ENCODE measurements around the gene INPPL1. TPM values are rescaled to one million over a fixed set of nuclear protein-coding genes. Genes with fewer than 3 reads are reported as not detected.
"Not testable (repeated sequence)": the region's sequence is repeated elsewhere in the genome, so short reads cannot be mapped to it uniquely, and the experiment has no call there.

INPPL1 gene
- total and polyA plus RNA-seq, 10 of the 15 experiments (the other 5 are each of a cell fraction or from before 2014, with no cell fraction given): 0.47 to 116 (median 43.4) TPM

DNA sequence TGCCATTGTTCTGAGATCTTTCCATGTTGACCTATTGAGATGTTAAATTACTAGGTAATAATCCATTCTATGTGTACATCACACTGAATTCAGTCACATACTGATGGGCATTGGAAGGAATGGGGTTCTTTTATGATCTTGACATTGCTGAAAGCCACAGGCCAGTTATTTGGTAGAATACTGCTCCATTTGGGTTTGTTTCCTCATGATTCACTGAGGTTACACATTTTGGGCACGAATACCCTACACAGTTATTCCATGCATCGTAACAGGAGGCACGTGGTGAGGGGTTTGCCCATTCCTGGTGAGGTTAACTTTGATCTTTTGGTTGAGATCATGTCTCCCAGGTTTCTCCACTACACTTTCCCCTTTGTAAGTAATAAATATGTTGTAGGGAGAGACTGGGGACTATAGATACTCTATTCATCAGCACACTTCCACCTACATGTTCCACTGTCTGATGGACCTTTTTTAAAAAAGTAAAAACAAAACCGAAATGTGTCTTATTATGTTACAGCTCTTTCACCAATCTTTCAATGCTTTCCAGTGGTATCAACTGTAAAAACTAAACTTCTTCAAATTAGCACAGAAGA, 44.7 kb upstream of the INPPL1 start:
- ChIA-PET CTCF (interaction anchor here (0.7 to 1.8 kb wide), 4 partner anchors 12 to 235 kb away, joined by 3 to 7 read pairs (median 4); no protein-coding TSS in a partner anchor), POLR2A (no interaction called here), SMC1A (ENCODE audit: uncharacterized antibody, unreplicated experiment) (interaction anchor here (1.7 kb wide), 1 partner anchor 13 kb away, joined by 5 read pairs; no protein-coding TSS in a partner anchor), RAD21 (ENCODE audit: unreplicated experiment) (interaction anchor here (0.9 to 1.1 kb wide), 2 partner anchors 235 to 275 kb away, joined by 3 read pairs; no protein-coding TSS in a partner anchor)
- no peak for ATAC-seq
- H3K36me3 ChIP-seq (ENCODE audit: control insufficient read depth in 2 of 2, insufficient read depth in 2 of 2, low read length in 1 of 2): no peaks in the 10 kb centered on the region
- no peaks in the 10 kb centered on the region for H3K9me3 ChIP-seq (replicated peaks; ENCODE audit: control insufficient read depth, insufficient read depth, low read length)
- 0% methylated on average over 4 of the region's 4 CpGs for WGBS (ENCODE audit: insufficient coverage, insufficient replicate concordance, low lambda C conversion rate, missing lambda C conversion rate)
- peaks cover 5% of the 10 kb centered on the region; the same call in 1 of the 2 replicates for H3K4me1 ChIP-seq (ENCODE audit: control insufficient read depth, insufficient read depth, low read length)
- no peak overlapping the region for H2AFZ ChIP-seq (ENCODE audit: control insufficient read depth, low read depth, low read length)
- no TSS peak for BruUV-seq (replicated peaks)
- no peak overlapping the region for H3K4me2 ChIP-seq (ENCODE audit: control insufficient read depth, insufficient read depth)
- intact Hi-C loops (cut with micrococcal nuclease; ENCODE audit: unreplicated experiment) (no loop called here), in situ Hi-C loops (cut with MboI) (no loop called here)
- no peak overlapping the region for H3K27ac ChIP-seq (ENCODE audit: control insufficient read depth, insufficient read depth)
- H3K27me3 ChIP-seq (replicated peaks in 1 of 2; ENCODE audit: control insufficient read depth in 2 of 2, insufficient read depth in 2 of 2, low read length in 1 of 2): no peaks in the 10 kb centered on the region; a peak in 1 of 4 replicates
- no peak for DNase-seq (ENCODE audit: low read depth, low spot score)
- no peak overlapping the region for H3K9ac ChIP-seq (ENCODE audit: control insufficient read depth, insufficient read depth, low read length)
- no peaks in the 10 kb centered on the region for H4K20me1 ChIP-seq (ENCODE audit: control insufficient read depth, insufficient read depth)
- no peaks in the 10 kb centered on the region for H3K79me2 ChIP-seq (ENCODE audit: control insufficient read depth, insufficient read depth, low read length)
- FAIRE-seq: no peak
- TF ChIP-seq ESRRA (IDR thresholded peaks at IDR 0.05; ENCODE audit: low read length) (no peak), BCL11A (IDR thresholded peaks at IDR 0.05; ENCODE audit: low read depth, low read length) (no peak), NFYB (IDR thresholded peaks at IDR 0.05; ENCODE audit: insufficient read depth, low read depth, low read length) (no peak), EP300 (IDR thresholded peaks at IDR 0.05; ENCODE audit: borderline replicate concordance in 1 of 2, control insufficient read depth in 1 of 2, low read depth in 2 of 2, low read length in 2 of 2) (no peak), HDGF (IDR thresholded peaks at IDR 0.05) (no peak), CEBPB (IDR thresholded peaks at IDR 0.05; ENCODE audit: borderline replicate concordance in 1 of 2, low read depth in 2 of 2, low read length in 2 of 2) (no peak), SUZ12 (IDR thresholded peaks at IDR 0.05; ENCODE audit: unreplicated experiment) (no peak), ZNF274 (IDR thresholded peaks at IDR 0.05; ENCODE audit: insufficient read depth, insufficient read length) (no peak), RFX5 (IDR thresholded peaks at IDR 0.05; ENCODE audit: low read depth, low read length) (no peak), HDAC6 (IDR thresholded peaks at IDR 0.05; ENCODE audit: unreplicated experiment) (no peak), SMAD5 (IDR thresholded peaks at IDR 0.05; ENCODE audit: low read depth) (no peak), SIN3A (IDR thresholded peaks at IDR 0.05; ENCODE audit: low read depth, low read length) (no peak)
- TF ChIP-seq, protein P1, sequence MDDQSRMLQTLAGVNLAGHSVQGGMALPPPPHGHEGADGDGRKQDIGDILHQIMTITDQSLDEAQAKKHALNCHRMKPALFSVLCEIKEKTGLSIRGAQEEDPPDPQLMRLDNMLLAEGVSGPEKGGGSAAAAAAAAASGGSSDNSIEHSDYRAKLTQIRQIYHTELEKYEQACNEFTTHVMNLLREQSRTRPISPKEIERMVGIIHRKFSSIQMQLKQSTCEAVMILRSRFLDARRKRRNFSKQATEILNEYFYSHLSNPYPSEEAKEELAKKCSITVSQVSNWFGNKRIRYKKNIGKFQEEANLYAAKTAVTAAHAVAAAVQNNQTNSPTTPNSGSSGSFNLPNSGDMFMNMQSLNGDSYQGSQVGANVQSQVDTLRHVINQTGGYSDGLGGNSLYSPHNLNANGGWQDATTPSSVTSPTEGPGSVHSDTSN (IDR thresholded peaks at IDR 0.05; ENCODE audit: insufficient replicate concordance, low read depth, low read length): no peak
- TF ChIP-seq, protein P2, sequence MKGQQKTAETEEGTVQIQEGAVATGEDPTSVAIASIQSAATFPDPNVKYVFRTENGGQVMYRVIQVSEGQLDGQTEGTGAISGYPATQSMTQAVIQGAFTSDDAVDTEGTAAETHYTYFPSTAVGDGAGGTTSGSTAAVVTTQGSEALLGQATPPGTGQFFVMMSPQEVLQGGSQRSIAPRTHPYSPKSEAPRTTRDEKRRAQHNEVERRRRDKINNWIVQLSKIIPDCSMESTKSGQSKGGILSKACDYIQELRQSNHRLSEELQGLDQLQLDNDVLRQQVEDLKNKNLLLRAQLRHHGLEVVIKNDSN (IDR thresholded peaks at IDR 0.05; ENCODE audit: borderline replicate concordance, extremely low read length, insufficient read depth, low read depth, low read length): no peak
- H3K4me3 ChIP-seq: no peak overlapping the region

DNA sequence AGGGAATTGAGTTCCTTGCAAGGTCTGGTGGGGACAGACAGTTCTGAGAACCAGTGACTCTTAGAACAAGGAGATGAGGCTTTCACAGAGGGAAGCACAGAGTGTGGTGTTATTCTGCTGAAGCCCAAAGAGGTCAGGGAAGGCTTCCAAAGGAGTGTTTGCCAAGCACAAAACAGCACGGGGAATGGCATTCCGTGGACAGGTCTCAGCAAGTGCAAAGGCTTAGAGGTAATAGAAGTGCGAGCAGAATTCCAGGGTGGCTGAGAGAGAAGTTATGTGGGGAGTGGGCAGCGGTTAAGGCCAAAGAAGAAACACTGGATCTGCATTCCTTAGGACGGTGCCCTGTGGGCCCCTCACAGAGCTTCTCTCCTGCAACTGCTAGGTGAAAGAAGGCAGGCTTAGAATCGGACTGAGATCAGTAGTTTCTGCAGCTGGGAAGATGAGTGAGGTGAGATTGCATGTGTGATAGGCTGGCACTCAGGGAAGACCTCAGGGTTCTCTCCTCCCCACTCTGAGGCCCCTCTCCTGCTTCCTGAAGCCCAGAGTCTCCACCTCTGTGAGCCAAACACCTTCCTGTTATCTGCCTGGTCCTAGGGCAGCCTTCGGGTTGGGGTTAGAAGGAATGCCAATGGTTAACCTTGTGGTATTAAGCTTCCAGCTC, 43.5 kb upstream of the INPPL1 start:
- FAIRE-seq: peak; percentile 68
- H4K20me1 ChIP-seq (ENCODE audit: control insufficient read depth, insufficient read depth); DNase-seq (ENCODE audit: low read depth, low spot score); BruUV-seq (replicated peaks); intact Hi-C loops (cut with micrococcal nuclease; ENCODE audit: unreplicated experiment); in situ Hi-C loops (cut with MboI); H3K79me2 ChIP-seq (ENCODE audit: control insufficient read depth, insufficient read depth, low read length); ATAC-seq; H3K36me3 ChIP-seq (ENCODE audit: control insufficient read depth in 2 of 2, insufficient read depth in 2 of 2, low read length in 1 of 2); H3K27me3 ChIP-seq (replicated peaks in 1 of 2; ENCODE audit: control insufficient read depth in 2 of 2, insufficient read depth in 2 of 2, low read length in 1 of 2); H3K9ac ChIP-seq (ENCODE audit: control insufficient read depth, insufficient read depth, low read length); H3K4me3 ChIP-seq; POLR2A ChIA-PET; H2AFZ ChIP-seq (ENCODE audit: control insufficient read depth, low read depth, low read length); H3K4me2 ChIP-seq (ENCODE audit: control insufficient read depth, insufficient read depth); H3K4me1 ChIP-seq (ENCODE audit: control insufficient read depth, insufficient read depth, low read length); SMC1A ChIA-PET (ENCODE audit: uncharacterized antibody, unreplicated experiment); H3K27ac ChIP-seq (ENCODE audit: control insufficient read depth, insufficient read depth); H3K9me3 ChIP-seq (replicated peaks; ENCODE audit: control insufficient read depth, insufficient read depth, low read length): not testable (repeated sequence)
- ChIA-PET RAD21 (ENCODE audit: unreplicated experiment) (interaction anchor here (1.1 to 1.3 kb wide), 2 partner anchors 157 to 234 kb away, joined by 3 to 5 read pairs; no protein-coding TSS in a partner anchor), CTCF (interaction anchor here (0.7 to 1.6 kb wide), 3 partner anchors 14 to 57 kb away, joined by 3 to 6 read pairs (median 4); no protein-coding TSS in a partner anchor)
- WGBS (ENCODE audit: insufficient coverage, insufficient replicate concordance, low lambda C conversion rate, missing lambda C conversion rate): 45% methylated on average over 7 of the region's 7 CpGs
